ENCODE results near the gene TAF1. TPM values are rescaled to one million over a fixed set of nuclear protein-coding genes. Genes with fewer than 3 reads are reported as not detected.

The TAF1 gene
- total and polyA plus RNA-seq, 9 of the 15 experiments (the other 6 are each of a cell fraction or from before 2014, with no cell fraction given), result 6.4 to 45.1 (median 38.1) TPM

- TF ChIP-seq ATF7 (IDR thresholded peaks at IDR 0.05) (peak; percentile 42; the same call in 1 of the 2 replicates), TAL1 (IDR thresholded peaks at IDR 0.05) (peak; percentile 96), ERF (CRISPR knock-in tag; IDR thresholded peaks at IDR 0.05) (no peak), NFE2L1 (tag; IDR thresholded peaks at IDR 0.05; ENCODE audit: borderline replicate concordance, low read depth) (no peak), LCOR (CRISPR knock-in tag; IDR thresholded peaks at IDR 0.05) (no peak), IRF1 (CRISPR knock-in tag; IDR thresholded peaks at IDR 0.05; ENCODE audit: borderline replicate concordance) (no peak), NCOA1 (IDR thresholded peaks at IDR 0.05; ENCODE audit: low read depth) (peak; percentile 58; the same call in 1 of the 2 replicates), ZBTB26 (CRISPR knock-in tag; IDR thresholded peaks at IDR 0.05) (no peak), SMARCA4 (IDR thresholded peaks at IDR 0.05) (peak; percentile 97), MED1 (CRISPR knock-in tag; IDR thresholded peaks at IDR 0.05; ENCODE audit: borderline replicate concordance) (no peak), ZNF277 (CRISPR knock-in tag; IDR thresholded peaks at IDR 0.05; ENCODE audit: borderline replicate concordance) (no peak), NR2C1 (IDR thresholded peaks at IDR 0.05) (no peak; the same call in 1 of the 2 replicates), NR2C1 (tag; IDR thresholded peaks at IDR 0.05) (no peak), STAT5A (IDR thresholded peaks at IDR 0.05; ENCODE audit: borderline replicate concordance, low read length) (peak; percentile 93), ZNF778 (CRISPR knock-in tag; IDR thresholded peaks at IDR 0.05) (no peak), SMC3 (conservative IDR thresholded peaks at IDR 0.05; ENCODE audit: insufficient read depth, low read depth, low read length) (no peak), FOS (IDR thresholded peaks at IDR 0.05; ENCODE audit: extremely low read depth, insufficient read length) (no peak), TBL1XR1 (IDR thresholded peaks at IDR 0.05; ENCODE audit: low read length in 2 of 2) (peak in 1 of 2 experiments; percentile 86; a peak in 3 of 4 replicates), GABPA (tag; conservative IDR thresholded peaks at IDR 0.05; ENCODE audit: low read depth) (no peak), SOX6 (IDR thresholded peaks at IDR 0.05) (peak; percentile 87), ZNF134 (CRISPR knock-in tag; conservative IDR thresholded peaks at IDR 0.05) (no peak)
- TF ChIP-seq, protein P1, sequence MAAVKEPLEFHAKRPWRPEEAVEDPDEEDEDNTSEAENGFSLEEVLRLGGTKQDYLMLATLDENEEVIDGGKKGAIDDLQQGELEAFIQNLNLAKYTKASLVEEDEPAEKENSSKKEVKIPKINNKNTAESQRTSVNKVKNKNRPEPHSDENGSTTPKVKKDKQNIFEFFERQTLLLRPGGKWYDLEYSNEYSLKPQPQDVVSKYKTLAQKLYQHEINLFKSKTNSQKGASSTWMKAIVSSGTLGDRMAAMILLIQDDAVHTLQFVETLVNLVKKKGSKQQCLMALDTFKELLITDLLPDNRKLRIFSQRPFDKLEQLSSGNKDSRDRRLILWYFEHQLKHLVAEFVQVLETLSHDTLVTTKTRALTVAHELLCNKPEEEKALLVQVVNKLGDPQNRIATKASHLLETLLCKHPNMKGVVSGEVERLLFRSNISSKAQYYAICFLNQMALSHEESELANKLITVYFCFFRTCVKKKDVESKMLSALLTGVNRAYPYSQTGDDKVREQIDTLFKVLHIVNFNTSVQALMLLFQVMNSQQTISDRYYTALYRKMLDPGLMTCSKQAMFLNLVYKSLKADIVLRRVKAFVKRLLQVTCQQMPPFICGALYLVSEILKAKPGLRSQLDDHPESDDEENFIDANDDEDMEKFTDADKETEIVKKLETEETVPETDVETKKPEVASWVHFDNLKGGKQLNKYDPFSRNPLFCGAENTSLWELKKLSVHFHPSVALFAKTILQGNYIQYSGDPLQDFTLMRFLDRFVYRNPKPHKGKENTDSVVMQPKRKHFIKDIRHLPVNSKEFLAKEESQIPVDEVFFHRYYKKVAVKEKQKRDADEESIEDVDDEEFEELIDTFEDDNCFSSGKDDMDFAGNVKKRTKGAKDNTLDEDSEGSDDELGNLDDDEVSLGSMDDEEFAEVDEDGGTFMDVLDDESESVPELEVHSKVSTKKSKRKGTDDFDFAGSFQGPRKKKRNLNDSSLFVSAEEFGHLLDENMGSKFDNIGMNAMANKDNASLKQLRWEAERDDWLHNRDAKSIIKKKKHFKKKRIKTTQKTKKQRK (IDR thresholded peaks at IDR 0.05; ENCODE audit: borderline replicate concordance, low read depth, low read length), result no peak
- TF ChIP-seq, protein P2, sequence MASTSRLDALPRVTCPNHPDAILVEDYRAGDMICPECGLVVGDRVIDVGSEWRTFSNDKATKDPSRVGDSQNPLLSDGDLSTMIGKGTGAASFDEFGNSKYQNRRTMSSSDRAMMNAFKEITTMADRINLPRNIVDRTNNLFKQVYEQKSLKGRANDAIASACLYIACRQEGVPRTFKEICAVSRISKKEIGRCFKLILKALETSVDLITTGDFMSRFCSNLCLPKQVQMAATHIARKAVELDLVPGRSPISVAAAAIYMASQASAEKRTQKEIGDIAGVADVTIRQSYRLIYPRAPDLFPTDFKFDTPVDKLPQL (IDR thresholded peaks at IDR 0.05; ENCODE audit: extremely low read depth, insufficient read length), result no peak
Observed at GRCh38 chrX:71450433-71451106, 84.4 kb downstream of the TAF1 start (continued).

Measured in K562 (cell line).